ENCODE data around the gene TNS1. TPM values are rescaled to one million over a fixed set of nuclear protein-coding genes. Genes with fewer than 3 reads are reported as not detected.

TNS1 gene
- total RNA-seq, 4 donors from 2014 or later: 169 to 316 (median 229) TPM

- DNase-seq: no peak
- intact Hi-C loops (cut with DNase I): no loop called here
- Histone ChIP-seq H3K36me3 (no peaks in the 10 kb centered on the region), H3K4me3 (replicated peaks in 1 of 3) (no peak overlapping the region), H3K4me1 (peaks cover 41 to 51% of the 10 kb centered on the region in 2 donors), H3K27ac (peak overlapping the region; percentile 58 to 86 (median 79)), H3K27me3 (no peaks in the 10 kb centered on the region), H3K9me3 (no peaks in the 10 kb centered on the region)
- 85 to 88% methylated on average over 11 of the region's 11 CpGs for WGBS, 2 donors
- no peak for TF ChIP-seq POLR2A (IDR thresholded peaks at IDR 0.05)
- no peak for TF ChIP-seq CTCF (IDR thresholded peaks at IDR 0.05)
Measured at GRCh38 chr2:217973008-217973787, 29.6 kb downstream of the TNS1 start.

DNA sequence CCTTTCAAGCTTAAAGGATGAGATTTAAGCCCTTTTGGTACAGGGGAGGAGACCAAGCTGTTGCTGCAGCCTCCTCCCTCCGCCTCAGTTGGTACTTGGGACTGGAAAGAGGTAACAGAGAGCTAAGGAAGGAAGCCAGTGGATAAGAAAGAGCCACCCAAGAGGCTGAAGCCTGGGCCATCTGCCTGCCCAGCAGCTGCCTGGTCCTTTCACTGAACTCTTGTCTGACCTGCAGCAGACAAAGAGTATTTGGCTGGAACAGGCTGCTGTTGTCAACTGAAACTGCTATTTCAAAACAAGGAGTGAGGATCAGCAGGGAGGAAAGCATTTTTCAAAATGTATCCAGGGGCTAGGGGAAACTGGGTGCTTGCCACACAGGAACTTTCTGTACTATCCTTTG, 30.3 kb downstream of the TNS1 start:
- TF ChIP-seq CTCF (IDR thresholded peaks at IDR 0.05): no peak
- Histone ChIP-seq H3K9me3 (no peaks in the 10 kb centered on the region), H3K4me3 (replicated peaks in 1 of 3) (no peak overlapping the region), H3K27me3 (no peaks in the 10 kb centered on the region), H3K27ac (peak overlapping the region; percentile 58 to 86 (median 79)), H3K4me1 (peaks cover 34 to 47% of the 10 kb centered on the region in 2 donors), H3K36me3 (no peaks in the 10 kb centered on the region)
- intact Hi-C loops (cut with DNase I): no loop called here
- peak; percentile 43 to 51 for DNase-seq
- 76 to 88% methylated on average over 1 of the region's 1 CpG for WGBS, 2 donors

DNA sequence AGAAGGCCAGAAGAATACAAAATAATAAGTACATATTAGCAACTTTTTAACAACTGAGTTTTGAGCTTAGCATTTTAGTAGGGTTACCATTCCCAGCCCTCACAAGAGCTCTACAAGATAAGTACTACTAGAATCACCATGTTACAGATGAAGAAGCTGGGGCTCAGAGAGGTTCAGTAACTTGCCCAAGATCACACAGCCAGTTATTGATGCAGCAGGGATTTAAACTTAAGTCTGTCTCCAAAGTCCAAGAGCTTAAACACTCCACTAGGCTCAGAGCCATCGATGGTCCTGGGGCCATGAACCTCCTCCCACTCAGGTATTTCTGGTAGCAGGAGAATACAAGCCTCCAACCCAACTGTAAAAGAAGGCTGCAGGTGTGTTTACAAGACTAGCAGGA, 30.8 kb downstream of the TNS1 start:
- Histone ChIP-seq H3K4me1 (peaks cover 30 to 46% of the 10 kb centered on the region in 2 donors), H3K36me3 (no peaks in the 10 kb centered on the region), H3K4me3 (replicated peaks in 1 of 3) (no peak overlapping the region), H3K27me3 (no peaks in the 10 kb centered on the region), H3K27ac (peak overlapping the region; percentile 58 to 86 (median 79)), H3K9me3 (no peaks in the 10 kb centered on the region)
- no peak for TF ChIP-seq CTCF (IDR thresholded peaks at IDR 0.05)
- 42 to 50% methylated on average over 1 of the region's 1 CpG for WGBS, 2 donors
- intact Hi-C loops (cut with DNase I): no loop called here
- DNase-seq: no peak

DNA sequence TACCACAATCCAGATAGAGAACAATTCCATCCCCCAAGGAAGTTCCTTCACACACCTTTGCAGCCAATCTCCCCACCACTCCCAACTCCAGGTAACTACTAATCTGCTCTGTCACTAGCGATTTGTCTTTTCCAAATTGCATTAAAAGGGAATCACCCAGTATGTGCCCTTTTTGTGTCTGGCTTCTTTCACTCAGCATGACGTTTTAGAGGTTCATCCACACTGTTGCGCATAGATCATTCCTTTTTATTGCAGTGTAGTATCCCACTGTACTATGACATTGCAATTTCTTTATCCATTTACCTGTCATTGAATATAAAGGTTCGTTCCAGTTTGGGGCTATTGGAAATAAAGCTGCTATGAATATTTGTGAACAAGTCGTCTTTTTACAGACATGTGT, 31.6 kb downstream of the TNS1 start:
- DNase-seq: no peak
- H3K27me3 ChIP-seq: no peaks in the 10 kb centered on the region
- TF ChIP-seq CTCF (IDR thresholded peaks at IDR 0.05) (no peak), POLR2A (IDR thresholded peaks at IDR 0.05) (no peak)
- H3K4me1 ChIP-seq: peaks cover 38 to 53% of the 10 kb centered on the region in 2 donors
- H3K36me3 ChIP-seq: no peaks in the 10 kb centered on the region
- WGBS, 2 donors: 91 to 92% methylated on average over 5 of the region's 5 CpGs
- intact Hi-C loops (cut with DNase I): no loop called here
- no peak overlapping the region for H3K4me3 ChIP-seq (replicated peaks in 1 of 3)
- H3K27ac ChIP-seq: peak overlapping the region in 1 of 3 donors; percentile 86
- H3K9me3 ChIP-seq: no peaks in the 10 kb centered on the region

DNA sequence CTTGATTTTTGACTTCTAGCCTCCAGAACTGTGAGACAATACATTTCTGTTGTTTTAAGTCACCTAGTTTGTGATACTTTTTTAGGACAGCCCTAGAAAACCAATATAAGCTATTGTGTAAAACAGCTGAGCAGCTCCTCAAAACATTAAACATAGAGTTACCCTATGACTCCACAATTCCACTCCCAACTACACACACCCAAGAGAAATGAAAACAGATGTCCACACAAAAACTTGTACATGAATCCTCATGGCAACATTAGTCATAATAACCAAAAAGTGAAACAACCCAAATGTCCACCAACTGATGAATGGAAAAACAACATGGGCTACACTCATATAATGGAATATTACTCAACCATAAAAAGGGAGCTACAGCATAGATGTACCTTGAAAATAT, 32.6 kb downstream of the TNS1 start:
- H3K27me3 ChIP-seq: no peaks in the 10 kb centered on the region
- DNase-seq: no peak
- intact Hi-C loops (cut with DNase I): no loop called here
- no peak overlapping the region for H3K4me3 ChIP-seq (replicated peaks in 1 of 3)
- peaks cover 45 to 61% of the 10 kb centered on the region in 2 donors for H3K4me1 ChIP-seq
- H3K27ac ChIP-seq: no peak overlapping the region
- TF ChIP-seq CTCF (IDR thresholded peaks at IDR 0.05): no peak
- TF ChIP-seq POLR2A (IDR thresholded peaks at IDR 0.05): no peak
- H3K9me3 ChIP-seq: no peaks in the 10 kb centered on the region
- no peaks in the 10 kb centered on the region for H3K36me3 ChIP-seq

All from thyroid gland (tissue), 4 donors.